ENCODE results near the gene NSMCE3. TPM values are rescaled to one million over a fixed set of nuclear protein-coding genes. Genes with fewer than 3 reads are reported as not detected.
"Not testable (repeated sequence)": the region's sequence is repeated elsewhere in the genome, so short reads cannot be mapped to it uniquely, and the experiment has no call there.

NSMCE3 gene
- total RNA-seq, 2 donors from 2014 or later: 29.1 to 32.0 TPM

GRCh38 chr15:29262738-29263137 is 6.9 kb downstream of the NSMCE3 start:
- DNase-seq (no peak), ATAC-seq (peak; percentile 65)
- Mint-ChIP-seq H3K27ac (peak overlapping the region; percentile 61), H3K4me3 (no peak overlapping the region), H3K36me3 (ENCODE audit: low read depth) (no peaks in the 10 kb centered on the region), H3K27me3 (no peaks in the 10 kb centered on the region), H3K4me1 (peaks cover 19% of the 10 kb centered on the region)
- no peaks in the 10 kb centered on the region for H3K9me3 ChIP-seq (ENCODE audit: control insufficient read depth, low read length, poor library complexity, severe bottlenecking)

- ATAC-seq: no peak
- Mint-ChIP-seq H3K27me3 (no peaks in the 10 kb centered on the region), H3K36me3 (ENCODE audit: low read depth) (no peaks in the 10 kb centered on the region), H3K4me1 (peaks cover 4% of the 10 kb centered on the region), H3K4me3 (no peak overlapping the region), H3K27ac (peak overlapping the region; percentile 51)
- no peaks in the 10 kb centered on the region for H3K9me3 ChIP-seq (ENCODE audit: control insufficient read depth, low read length, poor library complexity, severe bottlenecking)
- DNase-seq: no peak
These were observed 8.7 kb downstream of the NSMCE3 start for GRCh38 chr15:29260896-29261295.

- Mint-ChIP-seq H3K27me3 (no peaks in the 10 kb centered on the region), H3K4me1 (no peaks in the 10 kb centered on the region), H3K27ac (no peak overlapping the region), H3K36me3 (ENCODE audit: low read depth) (no peaks in the 10 kb centered on the region), H3K4me3 (no peak overlapping the region)
- ATAC-seq (no peak), DNase-seq (no peak)
- no peaks in the 10 kb centered on the region for H3K9me3 ChIP-seq (ENCODE audit: control insufficient read depth, low read length, poor library complexity, severe bottlenecking)
These were observed 10.4 kb downstream of the NSMCE3 start for GRCh38 chr15:29259233-29259632.

- DNase-seq (no peak), ATAC-seq (no peak)
- Mint-ChIP-seq H3K27ac (no peak overlapping the region), H3K36me3 (ENCODE audit: low read depth) (no peaks in the 10 kb centered on the region), H3K4me1 (no peaks in the 10 kb centered on the region), H3K4me3 (no peak overlapping the region), H3K27me3 (peaks cover 7% of the 10 kb centered on the region)
- no peaks in the 10 kb centered on the region for H3K9me3 ChIP-seq (ENCODE audit: control insufficient read depth, low read length, poor library complexity, severe bottlenecking)
These were observed 17.4 kb downstream of the NSMCE3 start for GRCh38 chr15:29252234-29252633.

GRCh38 chr15:29244544-29244943 is 25.1 kb downstream of the NSMCE3 start:
- ATAC-seq: no peak
- Mint-ChIP-seq H3K36me3 (ENCODE audit: low read depth) (no peaks in the 10 kb centered on the region), H3K4me1 (no peaks in the 10 kb centered on the region), H3K27me3 (peaks cover 26% of the 10 kb centered on the region), H3K27ac (no peak overlapping the region), H3K4me3 (no peak overlapping the region)
- no peaks in the 10 kb centered on the region for H3K9me3 ChIP-seq (ENCODE audit: control insufficient read depth, low read length, poor library complexity, severe bottlenecking)
- DNase-seq: no peak

GRCh38 chr15:29244123-29244522 is 25.5 kb downstream of the NSMCE3 start:
- Mint-ChIP-seq H3K4me3 (no peak overlapping the region), H3K36me3 (ENCODE audit: low read depth) (no peaks in the 10 kb centered on the region), H3K27ac (no peak overlapping the region), H3K4me1 (no peaks in the 10 kb centered on the region), H3K27me3 (peaks cover 26% of the 10 kb centered on the region)
- DNase-seq: no peak
- ATAC-seq: no peak
- no peaks in the 10 kb centered on the region for H3K9me3 ChIP-seq (ENCODE audit: control insufficient read depth, low read length, poor library complexity, severe bottlenecking)

GRCh38 chr15:29242456-29243242 is 27.0 kb downstream of the NSMCE3 start:
- H3K36me3 Mint-ChIP-seq (ENCODE audit: low read depth): no peaks in the 10 kb centered on the region
- H3K4me3 Mint-ChIP-seq: peak overlapping the region; percentile 25
- no peak overlapping the region for H3K27ac Mint-ChIP-seq

GRCh38 chr15:29241207-29241606 is 28.4 kb downstream of the NSMCE3 start:
- ATAC-seq (no peak), DNase-seq (no peak)
- Mint-ChIP-seq H3K36me3 (ENCODE audit: low read depth) (peaks cover under 1% of the 10 kb centered on the region), H3K27ac (no peak overlapping the region), H3K4me3 (no peak overlapping the region), H3K4me1 (no peaks in the 10 kb centered on the region), H3K27me3 (peaks cover 30% of the 10 kb centered on the region)
- H3K9me3 ChIP-seq (ENCODE audit: control insufficient read depth, low read length, poor library complexity, severe bottlenecking): no peaks in the 10 kb centered on the region

More at GRCh38 chr15:29242456-29243242, 27.0 kb downstream of the NSMCE3 start:
- H3K27me3 Mint-ChIP-seq: peaks cover 26% of the 10 kb centered on the region
- no peak for DNase-seq
- no peak for ATAC-seq
- no peaks in the 10 kb centered on the region for H3K4me1 Mint-ChIP-seq
- H3K9me3 ChIP-seq (ENCODE audit: control insufficient read depth, low read length, poor library complexity, severe bottlenecking): no peaks in the 10 kb centered on the region

- peaks cover 2% of the 10 kb centered on the region for H3K36me3 Mint-ChIP-seq (ENCODE audit: low read depth)
- H3K27ac Mint-ChIP-seq: no peak overlapping the region
- no peaks in the 10 kb centered on the region for H3K4me1 Mint-ChIP-seq
- no peak for DNase-seq
- H3K27me3 Mint-ChIP-seq: peaks cover 26% of the 10 kb centered on the region
- no peak for ATAC-seq
- H3K4me3 Mint-ChIP-seq: no peak overlapping the region
- H3K9me3 ChIP-seq (ENCODE audit: control insufficient read depth, low read length, poor library complexity, severe bottlenecking): no peaks in the 10 kb centered on the region
These were observed 30.2 kb downstream of the NSMCE3 start for GRCh38 chr15:29239395-29239794.

- no peak overlapping the region for H3K27ac Mint-ChIP-seq
- peaks cover 2% of the 10 kb centered on the region for H3K9me3 ChIP-seq (ENCODE audit: control insufficient read depth, low read length, poor library complexity, severe bottlenecking)
- H3K36me3 Mint-ChIP-seq (ENCODE audit: low read depth): peaks cover 2% of the 10 kb centered on the region
- H3K4me1 Mint-ChIP-seq: no peaks in the 10 kb centered on the region
- no peak for ATAC-seq
- no peak for DNase-seq
- no peak overlapping the region for H3K4me3 Mint-ChIP-seq
- H3K27me3 Mint-ChIP-seq: peaks cover 23% of the 10 kb centered on the region
These were observed 36.1 kb downstream of the NSMCE3 start for GRCh38 chr15:29233566-29233965.

GRCh38 chr15:29226436-29227208 is 43.0 kb downstream of the NSMCE3 start:
- peaks cover 68% of the 10 kb centered on the region for H3K27me3 Mint-ChIP-seq

GRCh38 chr15:29225534-29226234 is 43.9 kb downstream of the NSMCE3 start:
- no peak overlapping the region for H3K4me3 Mint-ChIP-seq
- ATAC-seq (no peak), DNase-seq (no peak)
- H3K27me3 Mint-ChIP-seq: peaks cover 73% of the 10 kb centered on the region
- H3K9me3 ChIP-seq (ENCODE audit: control insufficient read depth, low read length, poor library complexity, severe bottlenecking): no peaks in the 10 kb centered on the region
- H3K36me3 Mint-ChIP-seq (ENCODE audit: low read depth): no peaks in the 10 kb centered on the region
- H3K27ac Mint-ChIP-seq: no peak overlapping the region
- no peaks in the 10 kb centered on the region for H3K4me1 Mint-ChIP-seq

More at GRCh38 chr15:29226436-29227208, 43.0 kb downstream of the NSMCE3 start:
- H3K36me3 Mint-ChIP-seq (ENCODE audit: low read depth): no peaks in the 10 kb centered on the region
- ATAC-seq (no peak), DNase-seq (no peak)
- H3K4me1 Mint-ChIP-seq: no peaks in the 10 kb centered on the region
- peaks cover 2% of the 10 kb centered on the region for H3K9me3 ChIP-seq (ENCODE audit: control insufficient read depth, low read length, poor library complexity, severe bottlenecking)
- no peak overlapping the region for H3K27ac Mint-ChIP-seq
- H3K4me3 Mint-ChIP-seq: no peak overlapping the region

GRCh38 chr15:29224987-29225363 is 44.6 kb downstream of the NSMCE3 start:
- not testable (repeated sequence) for H3K4me3 Mint-ChIP-seq; ATAC-seq; H3K36me3 Mint-ChIP-seq (ENCODE audit: low read depth); DNase-seq; H3K9me3 ChIP-seq (ENCODE audit: control insufficient read depth, low read length, poor library complexity, severe bottlenecking); H3K4me1 Mint-ChIP-seq; H3K27ac Mint-ChIP-seq
- H3K27me3 Mint-ChIP-seq: peaks cover 66% of the 10 kb centered on the region

All from T-helper 17 cell (primary cell).